KMS-11 (cell line): ENCODE results near the gene PAPPA.

Experiments used
- H2AFZ ChIP-seq: fragments of 200-600 bp; sonication (generic); 2 replicates; pipeline ENCODE4 v1.6.1; 2016; ENCODE audit warnings: antibody characterized with exemption, mixed run types, low read depth
- H3K27ac ChIP-seq: fragments of 200-600 bp; sonication (generic); 2 replicates; pipeline ENCODE4 v1.6.1; 2016; ENCODE audit warnings: mild to moderate bottlenecking, mixed run types
- H3K27me3 ChIP-seq: fragments of 200-600 bp; sonication (generic); 2 replicates; pipeline ENCODE4 v1.6.1; 2017; ENCODE audit warnings: mild to moderate bottlenecking, low read depth, mixed run types, moderate library complexity; ENCODE audit not compliant: insufficient read depth
- H3K36me3 ChIP-seq: fragments of 200-600 bp; sonication (generic); 2 replicates; pipeline ENCODE4 v1.6.1; 2017; ENCODE audit warnings: mild to moderate bottlenecking, mixed run types; ENCODE audit not compliant: insufficient read depth
- H3K4me1 ChIP-seq: fragments of 200-600 bp; sonication (generic); 2 replicates; pipeline ENCODE4 v1.6.1; 2016; ENCODE audit warnings: mild to moderate bottlenecking, low read depth, mixed run types; ENCODE audit not compliant: poor library complexity, severe bottlenecking
- H3K4me2 ChIP-seq: fragments of 200-600 bp; sonication (generic); 2 replicates; pipeline ENCODE4 v1.7.0; 2016; ENCODE audit warnings: mild to moderate bottlenecking, mixed run types
- H3K4me3 ChIP-seq: fragments of 200-600 bp; sonication (generic); IDR thresholded peaks from 2 replicates; pipeline ENCODE4 v1.6.1; 2017; ENCODE audit warnings: low read depth, low read length, mixed read lengths; ENCODE audit not compliant: insufficient read depth
- H3K79me2 ChIP-seq: fragments of 200-600 bp; sonication (generic); 2 replicates; pipeline ENCODE4 v1.6.1; 2016; ENCODE audit warnings: low read depth, mixed run types; ENCODE audit not compliant: insufficient read depth
- H3K9ac ChIP-seq: fragments of 200-600 bp; sonication (generic); 2 replicates; pipeline ENCODE4 v1.6.1; 2016; ENCODE audit warnings: mild to moderate bottlenecking, mixed run types
- H4K20me1 ChIP-seq: fragments of 200-600 bp; sonication (generic); 2 replicates; pipeline ENCODE4 v1.6.1; 2016; ENCODE audit warnings: mild to moderate bottlenecking, mixed run types; ENCODE audit not compliant: insufficient read depth
- TF ChIP-seq, protein P1 (sequence below): fragments of 200-600 bp; sonication (generic); conservative IDR thresholded peaks from 2 replicates; pipeline ENCODE4 v1.6.1; 2017; ENCODE audit warnings: low read depth, mild to moderate bottlenecking, antibody characterized with exemption, low read length, moderate library complexity, mixed read lengths

The PAPPA gene

GRCh38 chr9:116267021-116267420 is 113.4 kb downstream of the PAPPA start:
- TF ChIP-seq, protein P1, sequence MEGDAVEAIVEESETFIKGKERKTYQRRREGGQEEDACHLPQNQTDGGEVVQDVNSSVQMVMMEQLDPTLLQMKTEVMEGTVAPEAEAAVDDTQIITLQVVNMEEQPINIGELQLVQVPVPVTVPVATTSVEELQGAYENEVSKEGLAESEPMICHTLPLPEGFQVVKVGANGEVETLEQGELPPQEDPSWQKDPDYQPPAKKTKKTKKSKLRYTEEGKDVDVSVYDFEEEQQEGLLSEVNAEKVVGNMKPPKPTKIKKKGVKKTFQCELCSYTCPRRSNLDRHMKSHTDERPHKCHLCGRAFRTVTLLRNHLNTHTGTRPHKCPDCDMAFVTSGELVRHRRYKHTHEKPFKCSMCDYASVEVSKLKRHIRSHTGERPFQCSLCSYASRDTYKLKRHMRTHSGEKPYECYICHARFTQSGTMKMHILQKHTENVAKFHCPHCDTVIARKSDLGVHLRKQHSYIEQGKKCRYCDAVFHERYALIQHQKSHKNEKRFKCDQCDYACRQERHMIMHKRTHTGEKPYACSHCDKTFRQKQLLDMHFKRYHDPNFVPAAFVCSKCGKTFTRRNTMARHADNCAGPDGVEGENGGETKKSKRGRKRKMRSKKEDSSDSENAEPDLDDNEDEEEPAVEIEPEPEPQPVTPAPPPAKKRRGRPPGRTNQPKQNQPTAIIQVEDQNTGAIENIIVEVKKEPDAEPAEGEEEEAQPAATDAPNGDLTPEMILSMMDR = no peak
- Histone ChIP-seq H3K36me3 (no peaks in the 10 kb centered on the region), H4K20me1 (no peaks in the 10 kb centered on the region), H3K4me2 (no peak overlapping the region), H3K27ac (no peak overlapping the region), H3K4me1 (no peaks in the 10 kb centered on the region), H3K4me3 (no peak overlapping the region), H3K27me3 (no peaks in the 10 kb centered on the region), H3K79me2 (no peaks in the 10 kb centered on the region), H3K9ac (no peak overlapping the region), H2AFZ (no peak overlapping the region)

DNA sequence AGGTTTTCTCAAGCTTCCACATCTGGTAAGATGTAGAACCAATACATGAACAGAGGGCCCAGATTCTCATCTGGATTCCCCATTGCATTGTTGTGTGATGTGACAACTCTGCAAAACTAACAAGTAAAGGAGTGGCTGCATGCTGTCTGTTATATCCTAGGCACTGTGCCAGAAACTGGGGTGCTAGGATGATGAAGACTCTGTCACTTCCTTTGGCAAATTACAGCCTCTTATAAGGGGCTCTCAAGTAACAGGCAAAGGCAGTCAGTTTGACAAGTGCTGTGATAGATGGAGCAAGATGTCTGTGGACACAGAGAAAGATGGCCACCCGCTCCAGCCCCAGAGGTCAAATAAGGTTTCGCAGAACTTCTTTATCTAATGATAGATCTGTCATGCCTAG is 115.7 kb downstream of the PAPPA start:
- Histone ChIP-seq H3K27ac (no peak overlapping the region), H3K79me2 (no peaks in the 10 kb centered on the region)

GRCh38 chr9:116270546-116270945 is 117.0 kb downstream of the PAPPA start:
- H2AFZ ChIP-seq = no peak overlapping the region
- H3K4me1 ChIP-seq = no peaks in the 10 kb centered on the region
- H3K36me3 ChIP-seq = no peaks in the 10 kb centered on the region
- H3K27me3 ChIP-seq = no peaks in the 10 kb centered on the region
- no peak overlapping the region for H3K4me3 ChIP-seq
- H3K79me2 ChIP-seq = no peaks in the 10 kb centered on the region
- H3K9ac ChIP-seq = no peak overlapping the region
- H4K20me1 ChIP-seq = no peaks in the 10 kb centered on the region
- TF ChIP-seq, protein P1 = no peak
- H3K27ac ChIP-seq = no peak overlapping the region
- H3K4me2 ChIP-seq = no peak overlapping the region

More for the DNA sequence above, 115.7 kb downstream of the PAPPA start:
- no peaks in the 10 kb centered on the region for H3K36me3 ChIP-seq
- TF ChIP-seq, protein P1 = no peak
- no peak overlapping the region for H3K4me2 ChIP-seq
- H3K4me3 ChIP-seq = no peak overlapping the region
- no peak overlapping the region for H3K9ac ChIP-seq
- H3K27me3 ChIP-seq = no peaks in the 10 kb centered on the region
- H3K4me1 ChIP-seq = no peaks in the 10 kb centered on the region
- no peak overlapping the region for H2AFZ ChIP-seq
- no peaks in the 10 kb centered on the region for H4K20me1 ChIP-seq

DNA sequence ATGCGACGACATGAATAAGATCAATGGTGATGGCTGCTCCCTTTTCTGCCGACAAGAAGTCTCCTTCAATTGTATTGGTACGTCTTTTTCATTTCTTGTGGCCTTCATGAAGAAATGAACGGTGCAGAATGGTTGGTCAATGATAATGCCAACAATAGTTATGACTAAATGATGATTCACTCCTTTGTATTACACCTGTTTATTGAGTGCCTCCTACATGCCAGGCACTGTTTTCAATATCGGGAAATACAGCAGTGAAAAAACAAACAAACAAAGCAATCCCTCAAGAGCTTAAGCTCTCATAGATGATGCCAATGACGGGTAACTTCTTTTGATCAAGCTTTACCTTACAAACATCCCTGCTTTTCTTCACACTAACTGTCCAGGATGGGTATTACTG is 117.7 kb downstream of the PAPPA start:
- TF ChIP-seq, protein P1 = no peak
- H3K9ac ChIP-seq = no peak overlapping the region
- no peaks in the 10 kb centered on the region for H3K27me3 ChIP-seq
- no peaks in the 10 kb centered on the region for H4K20me1 ChIP-seq
- H3K79me2 ChIP-seq = no peaks in the 10 kb centered on the region
- no peak overlapping the region for H3K4me2 ChIP-seq
- no peak overlapping the region for H3K4me3 ChIP-seq
- H3K36me3 ChIP-seq = no peaks in the 10 kb centered on the region
- H3K4me1 ChIP-seq = no peaks in the 10 kb centered on the region
- H2AFZ ChIP-seq = no peak overlapping the region
- H3K27ac ChIP-seq = no peak overlapping the region
